HCT116 (cell line): Measurements from ENCODE around the gene PKHD1. TPM values are rescaled to one million over a fixed set of nuclear protein-coding genes. Genes with fewer than 3 reads are reported as not detected.

Source experiments
- ATAC-seq: fragments of 200-7000 bp; cut with Tn5 transposase; 2 replicates; pipeline ENCODE4 v1.9.1; 2020; ENCODE audit warnings: mild to moderate bottlenecking, moderate library complexity
- BruUV-seq: library from RNA; stranded (reverse); fragments of 400-500 nt; replicated peaks from 2 replicates; lab custom pipeline; 2021; lab: Mats Ljungman, UMichigan
- CTCF ChIA-PET: fragments of 300-600 bp; sonication (Branson Sonifier 250); formaldehyde crosslinking; loops from one replicate; lab custom pipeline; 2021; ENCODE audit warnings: antibody characterized with exemption; lab: Charles Lee
- POLR2A ChIA-PET: fragments of 300-600, 350-600 bp; sonication (Branson Sonifier 250); formaldehyde crosslinking; loops from one replicate; lab custom pipeline; 2021; ENCODE audit warnings: antibody characterized with exemption; lab: Charles Lee
- RAD21 ChIA-PET, 2 experiments: fragments of 300-600 bp; sonication (Branson Sonifier 250); formaldehyde crosslinking; loops; one replicate each; lab custom pipeline; 2023; ENCODE audit warnings: low total read pairs in 2 of 2; ENCODE audit not compliant: uncharacterized antibody in 2 of 2, unreplicated experiment in 2 of 2, low non-redundant PET in 1 of 2; lab: Charles Lee
- DNase-seq: peaks from one replicate; pipeline ENCODE4 v3.0.0-alpha.2; 2010; ENCODE audit warnings: low read depth, low spot score
- H2AFZ ChIP-seq: fragments of 200-600 bp; shearing (Covaris generic), sonication (generic); 2 replicates; pipeline ENCODE4 v1.6.1; 2017; ENCODE audit warnings: low read depth, mixed run types, mixed read lengths, antibody characterized with exemption, low read length; ENCODE audit not compliant: poor library complexity, severe bottlenecking
- H3K27ac ChIP-seq: 2 replicates; pipeline ENCODE4 v1.5.1; 2012; ENCODE audit warnings: low read depth, low read length
- H3K27me3 ChIP-seq: fragments of 200-600 bp; sonication (generic); 2 replicates; pipeline ENCODE4 v1.6.1; 2016; ENCODE audit warnings: mixed run types, low read length, mixed read lengths; ENCODE audit not compliant: insufficient read depth
- H3K36me3 ChIP-seq, 2 experiments: fragments of 200-500 bp in 1 of 2; fragments of 200-600 bp in 1 of 2; sonication (Bioruptor generic) in 1 of 2; sonication (generic) in 1 of 2; 2 replicates each; pipeline versions ENCODE4 v1.5.1 to v1.6.1; 2014 to 2016; ENCODE audit warnings: low read length in 2 of 2, inconsistent platforms in 1 of 2, mixed read lengths in 1 of 2, mixed run types in 1 of 2; ENCODE audit not compliant: insufficient read depth in 2 of 2, control insufficient read depth in 1 of 2
- H3K4me1 ChIP-seq, 2 experiments: fragments of 200-600 bp in 1 of 2; sonication (generic) in 1 of 2; 2 replicates each; pipeline versions ENCODE4 v1.5.1 to v1.6.1; 2012 to 2017; ENCODE audit warnings: low read length in 2 of 2, inconsistent platforms in 1 of 2, mild to moderate bottlenecking in 1 of 2, mixed read lengths in 1 of 2, mixed run types in 1 of 2, moderate library complexity in 1 of 2; ENCODE audit not compliant: insufficient read depth in 2 of 2, control insufficient read depth in 1 of 2
- H3K4me2 ChIP-seq: fragments of 200-600 bp; sonication (generic); 2 replicates; pipeline ENCODE4 v1.6.1; 2017; ENCODE audit warnings: mixed run types, low read length, mixed read lengths
- H3K4me3 ChIP-seq, 2 experiments: fragments of 200-600 bp in 1 of 2; sonication (generic) in 1 of 2; replicated peaks in 1 of 2; 2 replicates each; pipeline ENCODE4 v1.5.1; 2011 to 2016; ENCODE audit warnings: low read length in 2 of 2, control low read depth in 1 of 2, low read depth in 1 of 2, mild to moderate bottlenecking in 1 of 2, mixed read lengths in 1 of 2, mixed run types in 1 of 2
- H3K79me2 ChIP-seq: fragments of 200-600 bp; sonication (generic); 2 replicates; pipeline ENCODE4 v1.6.1; 2017; ENCODE audit warnings: mild to moderate bottlenecking, mixed run types, low read length, moderate library complexity, mixed read lengths; ENCODE audit not compliant: insufficient read depth
- H3K9ac ChIP-seq: fragments of 200-600 bp; sonication (generic); 2 replicates; pipeline ENCODE4 v1.6.1; 2016; ENCODE audit warnings: low read length, mixed read lengths
- H3K9me2 ChIP-seq: fragments of 200-600 bp; sonication (generic), shearing (Covaris generic); 2 replicates; pipeline ENCODE4 v1.6.1; 2017; ENCODE audit warnings: mixed run types, mild to moderate bottlenecking, moderate library complexity; ENCODE audit not compliant: insufficient read depth
- H3K9me3 ChIP-seq, 2 experiments: fragments of 200-500 bp in 1 of 2; fragments of 200-600 bp in 1 of 2; sonication (Bioruptor generic) in 1 of 2; sonication (generic) in 1 of 2; 2 replicates each; pipeline ENCODE4 v1.6.1; 2014 to 2017; ENCODE audit warnings: low read length in 2 of 2, mixed read lengths in 2 of 2, inconsistent platforms in 1 of 2, low read depth in 1 of 2, mild to moderate bottlenecking in 1 of 2, mixed run types in 1 of 2, moderate library complexity in 1 of 2; ENCODE audit not compliant: control insufficient read depth in 1 of 2, insufficient read depth in 1 of 2
- H4K20me1 ChIP-seq: fragments of 200-600 bp; sonication (generic), shearing (Covaris generic); 2 replicates; pipeline ENCODE4 v1.6.1; 2017; ENCODE audit warnings: mixed run types, mild to moderate bottlenecking, moderate library complexity; ENCODE audit not compliant: insufficient read depth
- CTCF ChIP-seq, 3 experiments: fragments of 200-600 bp in 1 of 3; sonication (generic) in 1 of 3; IDR thresholded peaks in 2 of 3; conservative IDR thresholded peaks in 1 of 3; 2 replicates each; pipeline ENCODE4 v1.5.1; 2012 to 2017; ENCODE audit warnings: low read depth in 2 of 3, low read length in 2 of 3, antibody characterized with exemption in 1 of 3, borderline replicate concordance in 1 of 3, control low read depth in 1 of 3, mild to moderate bottlenecking in 1 of 3, mixed read lengths in 1 of 3, mixed run types in 1 of 3, moderate library complexity in 1 of 3; ENCODE audit not compliant: insufficient read depth in 1 of 3
- EGR1 ChIP-seq: IDR thresholded peaks from 2 replicates; pipeline ENCODE4 v1.6.1; 2012; ENCODE audit warnings: low read depth
- MAX ChIP-seq: IDR thresholded peaks from 2 replicates; pipeline ENCODE4 v1.6.1; 2012
- POLR2AphosphoS5 ChIP-seq: IDR thresholded peaks from 2 replicates; pipeline ENCODE4 v1.6.1; 2011; ENCODE audit warnings: mild to moderate bottlenecking, low read depth, low read length, moderate library complexity
- RAD21 ChIP-seq: IDR thresholded peaks from 2 replicates; pipeline ENCODE4 v1.6.1; 2012; ENCODE audit warnings: low read depth, mild to moderate bottlenecking
- SIN3A ChIP-seq: IDR thresholded peaks from 2 replicates; pipeline ENCODE4 v1.6.1; 2012; ENCODE audit warnings: low read depth
- SRF ChIP-seq: IDR thresholded peaks from 2 replicates; pipeline ENCODE4 v1.6.1; 2012; ENCODE audit warnings: low read depth
- TCF7L2 ChIP-seq: IDR thresholded peaks from 2 replicates; pipeline ENCODE4 v1.7.0; 2011; ENCODE audit warnings: borderline replicate concordance, inconsistent platforms; ENCODE audit not compliant: insufficient read depth, insufficient read length; ENCODE audit errors: extremely low read depth
- ZFX ChIP-seq: fragments of 450-650 bp; IDR thresholded peaks from 2 replicates; pipeline ENCODE4 v1.6.1; 2017
- ZNF274 ChIP-seq: fragments of 200-500 bp; sonication (Bioruptor generic); IDR thresholded peaks from 2 replicates; pipeline ENCODE4 v1.6.1; 2014; ENCODE audit warnings: mild to moderate bottlenecking, low read depth, low read length, inconsistent platforms
- intact Hi-C: fragments of 100-400 bp; cut with micrococcal nuclease; formaldehyde crosslinking; loops from 2 replicates; pipeline ENCODE4 v1.10.0; 2022
- total RNA-seq: library from RNA; stranded (reverse); gene quantifications from one replicate; pipeline ENCODE4 v1.2.1, GENCODE V29; 2021; ENCODE audit not compliant: unreplicated experiment

Gene PKHD1
- total RNA-seq, 1 experiment from 2014 or later = not detected

- TF ChIP-seq MAX (no peak), SIN3A (no peak), EGR1 (no peak), SRF (no peak), POLR2AphosphoS5 (no peak), ZNF274 (no peak), CTCF (IDR thresholded peaks at IDR 0.05 in 2 of 3, conservative IDR thresholded peaks at IDR 0.05 in 1 of 3; ENCODE audit: borderline replicate concordance in 1 of 3, insufficient read depth in 1 of 3, low read depth in 2 of 3, low read length in 2 of 3) (no peak), ZFX (no peak), TCF7L2 (no peak), RAD21 (no peak)
- ATAC-seq (no peak), DNase-seq (no peak)
- CTCF ChIA-PET = no interaction called here
- no peak overlapping the region for H2AFZ ChIP-seq
- no peaks in the 10 kb centered on the region for H3K9me2 ChIP-seq
- H3K4me2 ChIP-seq = no peak overlapping the region
- intact Hi-C loops = no loop called here
- no peak overlapping the region for H3K4me3 ChIP-seq
- H3K4me1 ChIP-seq = no peaks in the 10 kb centered on the region
- H4K20me1 ChIP-seq = no peaks in the 10 kb centered on the region
- RAD21 ChIA-PET = no interaction called here
- H3K27me3 ChIP-seq = peaks cover 17% of the 10 kb centered on the region; the same call in 1 of the 2 replicates
- no peaks in the 10 kb centered on the region for H3K36me3 ChIP-seq
- H3K9me3 ChIP-seq = no peaks in the 10 kb centered on the region
- BruUV-seq = no TSS peak
- H3K27ac ChIP-seq = no peak overlapping the region
- no peak overlapping the region for H3K9ac ChIP-seq
- POLR2A ChIA-PET = no interaction called here
- no peaks in the 10 kb centered on the region for H3K79me2 ChIP-seq
These were observed 41.9 kb downstream of the PKHD1 start for GRCh38 chr6:52045481-52045880.
